Pulmonary artery endothelial cell (primary cell): ENCODE measurements around the gene PRPF6. TPM values are rescaled to one million over a fixed set of nuclear protein-coding genes. Genes with fewer than 3 reads are reported as not detected.

ENCODE experiments used
- DNase-seq: peaks from one replicate; pipeline ENCODE4 v3.0.0-alpha.2; 2011; ENCODE audit warnings: low read depth, low spot score
- total RNA-seq: library from RNA; depleted of rRNA; stranded (reverse); fragments of >200 nt; gene quantifications from 2 replicates; pipeline ENCODE4 v1.2.3, GENCODE V29; 2014

The PRPF6 gene
- total RNA-seq, 1 donor from 2014 or later = 71.7 TPM

DNA sequence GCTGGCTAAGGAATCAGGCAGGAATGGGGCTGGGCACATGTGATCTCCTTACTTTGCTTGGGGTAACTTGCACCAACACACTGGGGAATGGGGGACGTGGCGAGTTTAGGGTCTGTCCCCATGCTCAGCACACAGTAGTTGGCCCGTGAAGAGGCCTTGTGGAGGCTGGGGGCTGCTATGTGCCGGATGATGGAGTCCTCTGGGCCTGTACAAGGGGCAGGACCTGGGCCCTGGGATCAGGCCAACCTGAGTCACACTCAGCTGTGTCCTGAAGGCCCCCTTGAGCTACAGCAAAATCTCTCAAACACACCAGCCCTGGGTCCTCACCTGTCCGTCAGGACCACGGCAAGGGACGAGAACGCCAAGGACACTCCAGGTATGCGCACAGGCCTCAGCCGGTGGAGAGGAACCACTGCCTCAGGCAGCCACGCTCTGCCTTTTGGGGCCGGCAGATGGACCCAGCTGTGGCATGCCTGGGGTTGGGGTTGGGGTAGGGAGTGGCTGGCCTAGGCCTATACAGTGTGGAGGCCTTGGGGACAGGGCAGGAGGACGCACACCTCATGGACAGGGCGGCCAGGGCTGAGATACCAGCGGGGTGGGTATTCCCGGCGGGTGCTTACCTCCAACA is 35.8 kb upstream of the PRPF6 start:
- DNase-seq = no peak

DNA sequence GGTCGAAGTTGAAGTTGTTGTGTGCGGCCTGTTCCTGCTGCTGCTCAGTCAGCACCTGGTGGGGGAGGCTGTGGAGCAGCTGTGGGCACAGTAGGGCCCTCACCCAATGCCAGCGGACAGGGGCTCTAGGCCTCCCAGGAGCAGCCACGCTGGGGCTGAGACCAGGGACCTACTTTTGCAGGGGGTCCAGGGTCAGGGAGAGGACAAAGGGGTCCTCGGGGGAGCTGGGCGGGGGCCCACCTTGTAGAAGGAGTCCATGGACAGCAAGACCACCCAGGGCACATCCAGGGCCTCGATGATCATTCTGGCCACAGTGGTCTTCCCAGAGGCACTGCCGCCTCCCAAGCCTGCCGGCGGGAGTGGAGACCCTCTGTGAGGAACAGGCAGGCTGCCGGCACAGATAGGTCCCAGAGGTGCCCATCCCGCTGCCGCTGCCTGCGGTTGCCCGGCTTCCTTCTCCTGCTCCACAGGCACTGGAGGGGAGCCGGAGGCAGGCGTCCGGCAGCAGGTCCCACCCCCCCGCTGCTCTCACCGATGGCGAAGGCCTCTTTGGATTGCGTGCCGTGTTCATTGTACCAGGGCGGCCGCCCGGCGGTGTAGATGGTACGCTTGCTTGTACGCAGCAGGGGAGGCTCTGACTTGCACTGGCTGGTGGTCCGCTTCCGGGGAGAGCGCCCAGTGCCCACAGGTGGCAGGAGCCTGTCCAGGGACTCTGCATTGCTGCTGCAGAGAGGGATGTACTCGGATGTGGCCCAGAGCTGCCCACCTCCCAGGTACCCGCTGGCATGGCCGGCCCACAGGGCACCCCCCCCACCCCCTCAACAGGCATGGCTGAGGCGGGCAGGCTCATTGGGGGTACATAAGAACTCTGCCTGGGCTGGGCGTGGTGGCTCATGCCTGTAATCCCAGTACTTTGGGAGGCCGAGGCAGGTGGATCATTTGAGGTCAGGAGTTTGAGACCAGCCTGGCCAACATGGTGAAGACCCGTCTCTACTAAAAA is 34.7 kb upstream of the PRPF6 start:
- no peak for DNase-seq

DNA sequence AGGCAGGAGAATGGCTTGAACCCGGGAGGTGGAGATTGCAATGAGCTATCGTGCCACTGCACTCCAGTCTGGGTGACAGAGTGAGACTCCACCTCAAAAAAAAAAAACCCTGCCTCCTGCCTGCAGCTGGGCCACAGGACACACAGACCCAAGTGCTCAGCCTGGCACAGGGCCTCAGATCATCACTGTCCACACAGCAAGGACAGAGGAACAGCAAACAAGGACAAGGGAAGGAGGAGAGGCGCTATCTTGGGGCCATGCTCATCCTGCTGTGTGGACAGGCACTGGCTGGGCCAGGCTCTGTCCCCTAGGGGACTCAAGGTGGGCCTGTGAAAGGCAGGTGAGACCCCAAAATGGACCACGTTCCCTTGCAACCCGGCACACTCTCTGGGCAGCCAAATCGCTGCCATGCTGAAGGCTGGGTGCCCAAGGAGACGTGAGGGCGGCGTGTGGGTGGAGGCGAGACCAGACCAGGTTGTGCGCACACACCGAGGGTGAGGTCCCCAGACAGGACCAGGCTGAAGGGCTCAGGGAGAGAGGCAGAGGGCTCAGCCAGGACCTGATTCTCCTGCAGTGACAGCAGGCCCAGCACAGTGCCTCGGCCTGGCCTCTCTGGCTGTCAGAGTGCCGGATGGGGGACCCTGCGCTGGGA is 33.8 kb upstream of the PRPF6 start:
- DNase-seq = no peak

DNA sequence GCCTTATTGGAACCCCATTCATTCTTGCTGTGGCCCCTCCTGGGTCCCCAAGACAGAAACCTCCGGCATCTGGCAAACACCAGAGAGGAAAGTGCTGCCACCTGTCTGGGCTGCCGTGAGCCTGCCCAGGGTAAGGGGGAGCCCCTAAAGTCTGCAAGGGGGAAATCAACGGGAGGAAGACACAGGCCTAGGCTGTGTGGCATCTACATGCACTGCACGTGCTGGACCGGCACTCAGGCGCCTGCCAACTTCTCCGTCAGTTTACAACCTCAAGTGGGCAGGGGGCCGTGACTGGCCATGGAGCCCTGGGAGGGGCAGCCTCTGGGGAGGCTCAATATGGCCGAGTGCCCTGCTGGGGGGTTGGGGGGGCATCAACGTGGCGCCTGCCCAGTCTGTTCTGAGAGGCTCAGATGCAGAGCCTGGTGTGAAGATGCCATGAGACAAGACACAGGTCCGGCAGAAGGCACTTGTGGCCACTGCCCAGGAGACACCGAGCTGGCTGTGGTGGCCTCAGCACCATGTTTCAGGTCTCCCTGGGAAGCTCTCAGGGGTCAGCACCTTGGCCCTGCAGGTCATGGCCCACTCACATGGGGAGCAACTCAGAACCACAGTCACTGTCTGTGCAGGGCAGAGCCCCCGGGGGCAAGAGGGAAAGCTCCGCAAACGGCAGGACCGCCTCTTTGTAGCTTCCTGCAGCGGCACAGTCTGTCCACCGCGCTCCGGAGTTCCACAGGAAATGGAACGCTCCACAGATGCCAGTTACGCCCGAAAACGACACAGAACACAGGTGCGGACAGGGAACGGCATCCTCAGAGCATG is 33.1 kb upstream of the PRPF6 start:
- DNase-seq = no peak

DNA sequence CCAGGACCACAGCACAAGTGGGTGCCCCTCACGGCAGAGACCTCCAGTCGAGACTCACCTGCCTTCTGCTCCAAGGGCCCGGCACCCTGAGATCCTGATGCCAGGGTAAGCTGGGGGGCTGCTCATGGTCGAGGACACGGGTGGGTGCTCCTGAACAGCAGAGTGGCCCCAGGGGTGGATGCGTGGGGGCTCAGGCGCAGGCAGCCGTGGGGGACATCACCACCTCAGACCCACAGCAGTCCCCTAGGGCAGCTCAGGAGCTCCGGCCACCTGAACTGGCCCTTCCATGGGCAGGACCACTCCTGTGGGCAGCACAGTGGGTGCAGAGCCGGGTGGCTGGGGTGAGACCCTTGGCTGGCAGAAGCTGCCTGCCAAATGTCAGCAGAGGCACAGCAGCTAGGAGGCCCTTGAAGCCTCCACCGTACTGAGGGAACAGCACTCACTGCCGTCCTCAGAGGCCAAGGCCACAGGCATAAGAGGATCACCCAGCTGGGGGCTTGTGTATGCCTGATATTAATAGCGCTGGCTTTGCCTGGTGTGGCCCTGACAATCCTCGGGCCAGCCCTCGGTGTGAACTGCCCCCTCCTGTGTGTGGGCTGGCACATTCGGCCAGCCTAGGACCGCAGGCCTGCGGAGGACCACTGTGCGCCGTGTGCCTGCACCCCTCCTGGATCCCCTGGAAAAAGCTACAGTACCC is 30.1 kb upstream of the PRPF6 start:
- DNase-seq = no peak

DNA sequence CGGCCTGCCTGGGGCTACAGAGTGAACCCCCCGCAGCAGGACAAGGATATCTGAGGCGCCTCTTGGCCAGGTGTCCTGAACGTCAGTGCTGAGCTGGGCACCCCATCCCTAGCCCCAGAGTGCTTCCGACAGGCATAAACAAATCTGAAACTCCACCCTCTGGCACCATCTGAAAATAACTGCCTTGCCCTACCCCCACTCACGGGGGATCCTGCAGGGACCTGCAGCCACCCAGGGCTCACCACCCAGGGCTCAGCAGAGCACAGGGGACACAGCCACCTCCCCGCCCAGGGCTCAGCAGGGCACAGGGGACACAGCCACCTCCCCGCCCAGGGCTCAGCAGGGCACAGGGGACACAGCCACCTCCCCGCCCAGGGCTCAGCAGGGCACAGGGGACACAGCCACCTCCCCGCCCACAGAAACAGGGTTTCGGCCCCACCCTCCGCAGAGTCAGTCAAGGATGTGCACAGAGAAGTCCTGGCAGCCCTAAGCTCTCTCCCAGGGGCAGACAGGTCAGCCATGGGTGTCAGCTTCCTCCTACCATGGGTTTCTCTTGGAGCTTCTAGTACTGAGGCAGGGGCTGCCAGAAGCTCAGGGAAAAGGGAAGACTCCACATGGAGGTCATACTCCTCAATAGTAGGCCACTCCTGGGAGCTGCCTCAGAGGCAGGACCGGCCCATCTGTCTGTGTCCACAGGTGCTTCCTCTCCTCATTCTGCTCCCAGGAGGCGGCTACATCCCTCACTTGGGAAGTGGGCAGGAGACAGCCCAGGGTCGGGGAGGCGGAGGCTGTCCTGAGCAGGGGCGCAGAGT is 29.3 kb upstream of the PRPF6 start:
- DNase-seq = no peak

DNA sequence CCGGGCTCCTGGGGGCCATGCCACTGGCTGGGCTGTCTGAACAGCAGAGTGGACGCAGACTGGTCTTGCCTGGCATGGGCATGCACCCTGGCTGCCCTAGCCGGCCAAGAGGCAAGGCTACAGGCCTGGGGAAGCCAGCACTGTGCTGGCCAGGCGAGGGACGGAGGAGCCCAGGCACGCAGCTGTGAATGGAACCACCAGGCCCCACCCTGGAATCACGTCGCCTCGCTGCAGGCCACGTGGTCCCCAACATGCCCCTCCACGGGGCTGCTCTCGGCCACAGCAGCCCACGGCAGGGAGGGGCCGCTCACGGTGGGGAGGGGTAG is 28.8 kb upstream of the PRPF6 start:
- DNase-seq = no peak

DNA sequence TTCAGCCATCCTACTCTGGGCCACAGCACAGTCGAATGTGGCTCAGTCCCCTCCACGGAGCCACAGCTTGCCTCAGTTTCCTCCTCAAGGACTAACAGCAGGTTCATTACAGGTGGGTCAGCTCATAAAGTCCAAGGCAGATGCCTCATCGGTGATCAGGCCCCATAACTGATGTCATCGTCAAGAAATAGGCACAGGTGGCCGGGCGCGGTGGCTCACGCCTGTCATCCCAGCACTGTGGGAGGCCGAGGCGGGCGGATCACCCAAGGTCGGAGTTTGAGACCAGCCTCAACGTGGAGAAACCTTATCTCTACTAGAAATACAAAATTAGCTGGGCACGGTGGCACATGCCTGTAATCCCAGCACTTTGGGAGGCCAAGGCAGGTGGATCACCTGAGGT is 28.2 kb upstream of the PRPF6 start:
- no peak for DNase-seq

DNA sequence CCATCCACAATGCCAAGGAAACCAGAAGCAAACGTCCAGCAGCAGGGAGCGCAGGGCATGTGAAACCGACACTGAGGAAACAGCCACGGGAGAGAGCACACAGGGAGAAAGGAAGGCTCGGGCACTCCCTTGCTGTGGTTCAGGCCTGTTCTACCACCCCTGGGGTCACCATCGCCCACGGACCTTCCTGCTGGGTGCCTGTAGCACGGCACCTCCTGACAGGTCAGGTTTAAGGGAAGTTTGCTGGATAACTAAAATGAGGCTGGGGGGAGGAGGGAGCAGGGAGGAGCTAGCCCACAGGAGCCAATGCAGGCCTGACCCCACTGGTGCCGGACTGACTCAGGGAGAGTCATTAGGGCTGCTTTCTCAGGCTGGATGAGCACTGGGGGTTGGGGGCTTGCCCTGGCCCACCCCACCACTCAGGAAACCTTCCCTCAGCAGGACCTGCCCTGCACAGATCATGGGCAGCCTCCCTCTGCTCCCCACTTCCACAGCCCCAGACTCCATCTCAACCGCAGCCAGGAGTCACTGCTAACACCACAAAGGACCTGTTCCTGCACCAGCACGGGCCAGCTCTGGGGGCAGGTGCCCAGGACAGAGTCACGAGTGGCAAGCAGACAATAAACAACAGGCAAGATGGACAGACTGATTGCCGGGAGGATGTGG is 27.0 kb upstream of the PRPF6 start:
- no peak for DNase-seq

DNA sequence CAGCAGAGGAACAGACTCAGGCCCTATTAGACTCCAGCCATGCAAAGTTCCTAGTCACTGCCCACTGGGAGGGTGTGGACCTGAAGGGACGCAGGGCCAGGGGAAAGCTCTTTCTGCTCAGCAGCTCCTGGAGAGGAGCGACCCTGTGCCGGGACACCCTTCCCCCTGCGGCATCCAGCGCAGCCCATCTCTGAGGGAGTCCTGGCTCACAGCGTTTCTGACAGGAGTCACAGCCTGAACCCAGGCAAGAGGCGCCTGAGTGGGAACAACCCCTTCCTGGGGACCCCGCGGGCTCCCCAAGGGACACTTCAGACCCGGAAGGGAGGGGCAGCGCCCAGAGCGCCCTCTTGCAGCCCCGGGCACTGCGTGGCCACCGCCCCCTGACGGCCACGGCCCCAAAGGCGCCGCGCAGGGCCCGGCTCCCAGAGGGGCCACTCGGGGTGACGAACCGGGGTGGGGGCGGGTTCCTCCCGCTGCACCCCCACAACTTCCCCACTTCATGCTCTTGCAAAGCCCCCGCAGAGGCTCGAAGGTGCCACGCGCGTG is 25.6 kb upstream of the PRPF6 start:
- no peak for DNase-seq

DNA sequence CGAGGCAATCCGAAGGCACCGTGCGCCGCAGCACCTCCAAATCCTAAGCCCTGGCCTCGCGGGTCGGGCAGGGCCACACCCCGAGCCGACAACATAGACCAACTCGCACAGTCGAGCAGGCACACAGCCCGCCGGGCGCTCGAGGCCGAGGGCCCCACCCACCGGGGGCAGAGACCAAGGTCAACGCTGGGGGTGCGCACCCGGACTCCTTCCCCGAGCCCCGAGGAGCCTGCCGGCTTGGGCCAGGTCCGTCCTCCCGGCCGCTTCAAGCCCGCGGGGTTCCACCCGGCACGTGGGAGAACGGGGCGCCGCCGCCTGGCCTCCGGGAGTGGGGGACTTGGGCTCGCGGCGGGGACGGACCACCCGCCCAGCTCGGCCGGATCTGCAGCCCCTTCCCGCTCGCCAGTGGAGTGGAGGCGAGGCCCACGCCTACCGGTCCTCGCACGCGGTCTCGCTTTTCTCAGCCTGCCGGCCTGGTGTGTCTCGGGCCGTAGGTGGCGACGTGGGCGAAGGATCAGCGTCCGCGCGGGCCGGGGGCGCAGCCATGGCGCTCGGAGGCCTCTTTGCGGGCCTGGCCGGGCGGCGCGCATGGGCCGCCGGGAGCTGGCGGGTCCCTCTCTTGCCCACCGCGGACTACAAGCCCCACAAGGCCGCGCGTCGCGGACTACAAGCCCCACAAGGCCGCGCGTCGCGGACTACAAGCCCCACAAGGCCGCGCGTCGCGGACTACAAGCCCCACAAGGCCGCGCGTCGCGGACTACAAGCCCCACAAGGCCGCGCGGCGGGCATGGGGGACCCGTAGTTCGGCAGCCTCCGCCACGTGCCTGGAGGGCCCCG is 24.9 kb upstream of the PRPF6 start, which contains the start of gene UCKL1:
UCKL1 (minus strand) TSS at position 590 of the 837 bp plus-strand sequence; CDS start at position 546, 44 bp downstream.
- peak; percentile 63 for DNase-seq

DNA sequence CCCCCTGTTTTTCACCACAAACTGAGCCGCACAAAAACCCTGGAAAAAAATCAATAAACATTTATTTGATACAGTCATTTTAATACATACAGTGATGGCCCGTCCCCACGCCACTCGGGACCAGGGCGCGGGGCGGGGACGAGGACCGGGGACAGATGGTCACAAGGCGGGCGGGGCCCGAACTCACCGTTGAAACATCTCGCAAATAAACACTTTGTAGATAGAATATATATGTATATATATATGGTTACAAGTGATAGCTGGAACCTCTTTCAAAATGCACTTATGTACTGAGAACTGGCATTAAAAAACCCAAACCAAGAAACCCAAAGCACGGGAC is 24.3 kb upstream of the PRPF6 start:
- no peak for DNase-seq

DNA sequence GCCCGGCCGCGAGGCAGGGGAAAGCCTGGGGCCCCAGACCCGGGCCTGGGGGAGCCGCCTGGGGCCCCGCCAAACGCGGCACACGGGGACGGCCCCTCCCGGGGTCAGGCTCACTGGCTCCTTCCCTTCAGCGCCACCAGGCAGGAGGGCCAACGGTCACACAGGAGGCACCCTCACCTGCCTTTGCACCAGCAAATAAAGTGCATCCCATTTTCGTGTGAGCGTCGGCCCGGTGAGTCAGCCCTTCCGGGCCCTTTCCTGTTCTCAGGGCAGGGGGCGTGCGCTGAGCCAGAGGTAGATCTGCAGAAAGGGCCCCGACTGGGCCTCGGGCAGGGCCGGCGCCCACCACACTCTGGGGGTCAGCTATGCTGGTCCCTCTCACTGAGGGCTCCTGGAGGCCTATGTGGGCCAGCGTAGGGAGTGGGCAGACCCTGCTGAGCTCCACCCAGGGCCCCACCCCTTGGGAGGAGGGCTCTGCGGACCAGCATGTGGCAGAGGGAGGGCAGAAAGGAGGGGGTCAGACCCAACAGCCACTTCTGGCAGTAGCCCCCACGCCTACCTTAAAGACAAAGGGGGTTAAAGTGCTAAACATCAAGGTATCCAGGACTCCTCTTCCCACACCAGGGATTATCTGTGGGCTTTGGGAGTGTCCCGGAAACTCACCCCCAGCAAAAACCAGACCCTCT is 23.8 kb upstream of the PRPF6 start:
- DNase-seq = no peak

DNA sequence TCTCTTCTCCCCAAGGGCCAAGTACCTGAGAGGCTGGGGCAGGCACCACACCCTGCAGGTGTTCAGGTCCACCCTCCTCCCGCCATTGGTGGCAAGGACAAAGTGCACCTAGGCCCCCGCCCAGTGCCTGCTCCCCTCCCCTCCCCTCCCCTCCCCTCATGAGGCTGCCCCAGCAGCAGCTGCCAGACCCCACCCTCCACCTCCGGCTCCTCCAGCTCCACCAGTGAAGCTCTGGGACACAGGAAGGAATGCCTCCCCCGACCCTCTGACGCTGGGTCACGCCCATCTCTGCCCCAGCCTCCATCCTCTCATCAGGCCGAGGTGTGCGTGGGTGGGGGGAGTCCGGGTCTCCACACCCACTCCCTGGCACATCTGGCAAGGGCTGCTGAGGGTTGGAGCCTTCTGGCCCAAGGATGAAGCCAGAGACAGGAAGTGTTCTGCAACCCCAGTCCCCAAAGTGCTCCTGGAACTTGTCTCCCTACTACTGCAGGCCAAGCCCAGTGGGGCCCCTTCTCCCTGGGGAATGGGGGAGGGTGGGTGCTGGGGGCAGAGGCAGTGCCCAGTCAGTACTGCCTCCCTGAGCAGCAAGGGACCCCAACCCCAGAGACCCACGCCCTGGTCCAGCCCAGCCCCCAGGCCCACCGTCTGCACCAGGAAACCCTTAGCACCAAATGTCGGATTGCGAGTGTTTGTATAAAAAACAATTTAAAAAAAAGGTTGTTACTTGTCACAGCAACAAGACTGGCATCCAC is 23.1 kb upstream of the PRPF6 start:
- DNase-seq = no peak

DNA sequence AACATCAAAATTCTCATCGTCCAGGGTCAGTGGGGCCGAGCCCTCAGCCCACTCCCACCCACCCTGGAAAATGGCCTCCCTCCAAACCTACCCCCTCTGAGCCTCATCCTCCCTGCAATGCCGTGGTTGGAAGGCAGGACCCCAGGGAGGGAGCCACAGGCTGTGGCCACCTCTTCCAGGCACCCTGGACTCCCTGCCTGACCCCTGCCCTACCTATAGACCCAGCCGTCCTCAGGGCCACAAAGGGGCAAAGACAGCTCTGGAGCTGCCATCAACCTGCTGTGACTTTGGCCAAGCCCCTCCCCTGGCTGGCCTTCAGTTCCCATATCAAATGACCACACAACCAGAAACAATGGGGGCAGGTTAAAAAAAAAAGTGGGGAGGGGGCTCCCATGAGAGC is 22.5 kb upstream of the PRPF6 start:
- DNase-seq = no peak

DNA sequence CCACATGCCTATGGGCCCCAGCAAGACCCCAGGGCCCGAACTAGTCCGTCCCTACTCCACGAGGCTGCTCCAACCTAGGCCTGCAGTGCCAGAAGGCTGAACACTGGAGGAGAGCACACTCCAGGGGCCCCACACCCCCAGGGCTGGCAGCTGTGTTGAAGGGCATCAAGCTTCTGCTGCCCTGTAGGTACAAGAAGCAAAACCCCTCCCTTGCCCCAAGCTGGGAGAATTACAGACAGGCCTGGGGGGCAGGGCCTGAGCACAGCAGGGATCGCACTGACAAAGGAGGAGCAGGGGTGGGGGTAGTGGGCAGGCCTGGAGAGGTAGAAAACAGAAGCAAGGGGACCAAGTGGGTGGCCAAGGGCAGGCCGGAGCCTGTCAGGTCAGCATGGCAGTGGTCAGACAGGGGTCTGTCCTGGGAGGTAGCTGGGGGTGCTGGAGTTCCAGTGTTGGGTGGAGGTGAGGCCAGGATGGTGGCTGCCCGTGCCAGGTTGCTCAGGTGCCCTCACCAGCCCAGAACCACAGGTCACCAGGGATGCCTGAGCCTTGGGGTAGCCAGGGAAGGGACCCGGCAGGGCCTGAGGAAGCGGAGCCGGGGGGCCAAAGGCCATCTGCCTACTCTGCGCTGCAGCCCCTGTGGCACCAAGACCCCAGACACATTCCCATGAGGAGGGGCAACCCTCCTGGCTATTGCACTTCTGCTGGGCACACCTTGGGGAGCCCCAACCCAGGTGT is 21.8 kb upstream of the PRPF6 start:
- no peak for DNase-seq
